GM06990 (cell line): ENCODE data around the gene PER2.

Source experiments
- DNase-seq: peaks from one replicate; pipeline ENCODE4 v3.0.0-alpha.2; 2011; ENCODE audit not compliant: insufficient read length; ENCODE audit errors: extremely low read depth
- H3K27me3 ChIP-seq: replicated peaks from 2 replicates; pipeline ENCODE4 v1.6.0; 2011; ENCODE audit warnings: low read length; ENCODE audit not compliant: control insufficient read depth, insufficient read depth
- H3K36me3 ChIP-seq: 2 replicates; pipeline ENCODE4 v1.5.1; 2011; ENCODE audit warnings: low read length; ENCODE audit not compliant: control insufficient read depth, insufficient read depth
- H3K4me3 ChIP-seq: replicated peaks from 2 replicates; pipeline ENCODE4 v1.5.1; 2011; ENCODE audit warnings: low read depth, mild to moderate bottlenecking, control low read depth, low read length
- TF ChIP-seq, protein P1 (sequence below): IDR thresholded peaks from 2 replicates; pipeline ENCODE4 v1.5.1; 2011; ENCODE audit warnings: low read length, control low read depth, mild to moderate bottlenecking, inconsistent platforms; ENCODE audit not compliant: insufficient read depth, poor library complexity, severe bottlenecking

The PER2 gene

DNA sequence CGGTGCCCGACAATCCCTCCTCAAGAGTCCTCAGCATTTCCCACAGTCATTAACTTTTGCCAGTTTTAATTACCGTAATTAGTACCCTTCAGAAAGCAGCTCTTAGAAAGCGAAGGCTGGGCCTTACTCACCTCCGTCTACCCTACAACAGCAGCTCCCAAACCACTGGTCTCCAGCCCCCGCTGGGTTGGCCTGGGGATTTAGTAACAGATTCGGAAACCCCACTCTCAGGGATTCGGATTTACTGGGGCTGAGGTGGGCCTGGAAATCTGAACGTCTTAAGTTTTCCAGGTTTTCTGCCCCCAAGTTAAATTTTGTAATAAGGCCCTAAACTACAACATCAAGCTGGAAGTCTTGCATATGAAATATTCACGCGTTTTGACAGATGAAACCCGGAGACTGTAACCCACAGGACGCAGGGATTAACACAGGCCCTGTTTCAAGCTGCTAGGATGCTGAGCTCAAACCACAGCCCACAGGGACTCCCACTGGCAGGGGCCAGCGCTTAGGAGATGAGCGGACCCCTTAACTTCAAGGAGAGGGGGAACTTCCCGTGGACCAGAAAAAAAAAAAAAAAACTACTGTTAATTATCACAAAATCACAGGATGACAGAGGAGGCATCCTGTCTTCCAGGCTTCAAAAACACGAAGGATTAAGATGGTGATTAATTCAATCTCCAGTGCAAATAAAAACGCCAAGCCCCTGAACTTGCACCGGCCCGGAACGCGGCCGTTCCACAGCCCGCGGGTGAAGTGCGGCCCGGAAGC is 85.9 kb downstream of the PER2 start:
- no peak for DNase-seq
- TF ChIP-seq, protein P1, sequence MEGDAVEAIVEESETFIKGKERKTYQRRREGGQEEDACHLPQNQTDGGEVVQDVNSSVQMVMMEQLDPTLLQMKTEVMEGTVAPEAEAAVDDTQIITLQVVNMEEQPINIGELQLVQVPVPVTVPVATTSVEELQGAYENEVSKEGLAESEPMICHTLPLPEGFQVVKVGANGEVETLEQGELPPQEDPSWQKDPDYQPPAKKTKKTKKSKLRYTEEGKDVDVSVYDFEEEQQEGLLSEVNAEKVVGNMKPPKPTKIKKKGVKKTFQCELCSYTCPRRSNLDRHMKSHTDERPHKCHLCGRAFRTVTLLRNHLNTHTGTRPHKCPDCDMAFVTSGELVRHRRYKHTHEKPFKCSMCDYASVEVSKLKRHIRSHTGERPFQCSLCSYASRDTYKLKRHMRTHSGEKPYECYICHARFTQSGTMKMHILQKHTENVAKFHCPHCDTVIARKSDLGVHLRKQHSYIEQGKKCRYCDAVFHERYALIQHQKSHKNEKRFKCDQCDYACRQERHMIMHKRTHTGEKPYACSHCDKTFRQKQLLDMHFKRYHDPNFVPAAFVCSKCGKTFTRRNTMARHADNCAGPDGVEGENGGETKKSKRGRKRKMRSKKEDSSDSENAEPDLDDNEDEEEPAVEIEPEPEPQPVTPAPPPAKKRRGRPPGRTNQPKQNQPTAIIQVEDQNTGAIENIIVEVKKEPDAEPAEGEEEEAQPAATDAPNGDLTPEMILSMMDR, result no peak
- no peaks in the 10 kb centered on the region for H3K27me3 ChIP-seq
- H3K4me3 ChIP-seq, result peak overlapping the region; percentile 88
- peaks cover 2% of the 10 kb centered on the region; the same call in 1 of the 2 replicates for H3K36me3 ChIP-seq
